Activated CD8-positive, alpha-beta memory T cell treated with anti-CD3 and anti-CD28 coated beads for 24 hours (primary cell): ENCODE measurements around the gene ANKS3.
"Not testable (repeated sequence)": the region's sequence is repeated elsewhere in the genome, so short reads cannot be mapped to it uniquely, and the experiment has no call there.

Experiments used
- DNase-seq: peaks from one replicate; pipeline ENCODE4 v3.0.0-alpha.2; 2020

ANKS3 gene

GRCh38 chr16:4754865-4755264, 20.8 kb upstream of the ANKS3 start:
- no peak for DNase-seq

DNA sequence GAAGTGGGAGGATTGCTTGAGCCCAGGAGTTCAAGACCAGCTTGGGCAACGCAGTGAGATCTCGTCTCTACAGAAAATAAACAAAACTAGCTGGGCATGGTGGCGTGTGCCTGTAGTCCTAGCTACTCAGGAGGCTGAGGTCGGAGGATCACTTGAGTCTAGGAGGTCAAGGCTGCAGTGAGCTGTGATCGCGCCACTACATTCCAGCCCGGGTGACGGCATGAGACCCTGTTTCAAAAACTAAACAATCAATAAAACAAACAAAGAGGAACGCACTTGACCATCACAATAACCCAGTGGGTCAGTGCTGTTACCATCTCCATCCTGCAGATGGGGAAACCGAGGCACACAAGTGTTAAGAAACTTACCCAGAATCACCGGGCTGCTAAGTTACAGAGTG, 19.2 kb upstream of the ANKS3 start:
- DNase-seq: no peak

- DNase-seq: no peak
Observed at GRCh38 chr16:4752351-4753100, 18.5 kb upstream of the ANKS3 start.

DNA sequence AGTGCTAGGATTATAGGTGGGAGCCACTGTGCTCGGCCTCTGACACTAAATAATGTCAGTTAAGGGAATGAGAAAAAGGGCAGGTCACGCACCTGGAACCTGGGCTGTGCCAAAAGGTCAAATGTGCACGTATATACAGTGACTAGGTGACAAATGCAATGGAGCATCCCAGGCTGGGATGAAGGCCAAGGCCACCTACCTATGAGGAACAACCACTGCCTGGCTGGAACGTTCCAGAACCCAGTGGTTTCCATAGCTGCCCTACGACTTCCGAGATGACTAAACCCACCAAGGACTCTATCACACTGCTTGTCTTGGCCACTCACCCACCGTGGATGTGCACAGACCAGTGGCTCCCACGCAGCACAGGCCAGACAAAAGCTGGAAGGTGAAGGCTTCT, 16.8 kb upstream of the ANKS3 start:
- no peak for DNase-seq

DNA sequence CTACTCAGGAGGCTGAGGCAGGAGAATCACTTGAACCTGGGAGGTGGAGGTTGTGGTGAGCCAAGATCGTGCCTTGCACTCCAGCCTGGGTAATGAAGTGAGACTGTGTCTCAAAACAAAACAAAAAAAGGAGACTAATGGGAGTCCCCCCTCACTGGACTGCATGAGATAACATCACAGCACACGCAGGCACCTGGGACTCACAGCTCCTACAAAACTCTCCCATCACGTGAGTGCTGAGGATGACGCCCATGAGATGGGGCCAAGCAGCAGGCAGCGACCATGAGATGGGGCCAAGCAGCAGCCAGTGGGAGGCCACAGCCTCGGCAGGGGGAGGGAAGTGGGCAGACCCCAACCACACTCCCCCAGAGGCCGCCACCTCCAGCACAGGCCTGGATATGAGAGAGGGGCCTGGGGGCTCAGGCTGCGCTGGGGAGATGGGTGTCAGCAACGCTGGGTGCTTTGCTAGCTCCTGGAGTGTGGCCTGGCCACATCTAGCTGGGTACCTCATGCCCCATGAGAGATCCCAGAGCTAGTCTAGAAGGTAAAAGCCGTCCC, 15.7 kb upstream of the ANKS3 start:
- no peak for DNase-seq

- DNase-seq: no peak
Observed at GRCh38 chr16:4748682-4749411, 14.8 kb upstream of the ANKS3 start.

DNA sequence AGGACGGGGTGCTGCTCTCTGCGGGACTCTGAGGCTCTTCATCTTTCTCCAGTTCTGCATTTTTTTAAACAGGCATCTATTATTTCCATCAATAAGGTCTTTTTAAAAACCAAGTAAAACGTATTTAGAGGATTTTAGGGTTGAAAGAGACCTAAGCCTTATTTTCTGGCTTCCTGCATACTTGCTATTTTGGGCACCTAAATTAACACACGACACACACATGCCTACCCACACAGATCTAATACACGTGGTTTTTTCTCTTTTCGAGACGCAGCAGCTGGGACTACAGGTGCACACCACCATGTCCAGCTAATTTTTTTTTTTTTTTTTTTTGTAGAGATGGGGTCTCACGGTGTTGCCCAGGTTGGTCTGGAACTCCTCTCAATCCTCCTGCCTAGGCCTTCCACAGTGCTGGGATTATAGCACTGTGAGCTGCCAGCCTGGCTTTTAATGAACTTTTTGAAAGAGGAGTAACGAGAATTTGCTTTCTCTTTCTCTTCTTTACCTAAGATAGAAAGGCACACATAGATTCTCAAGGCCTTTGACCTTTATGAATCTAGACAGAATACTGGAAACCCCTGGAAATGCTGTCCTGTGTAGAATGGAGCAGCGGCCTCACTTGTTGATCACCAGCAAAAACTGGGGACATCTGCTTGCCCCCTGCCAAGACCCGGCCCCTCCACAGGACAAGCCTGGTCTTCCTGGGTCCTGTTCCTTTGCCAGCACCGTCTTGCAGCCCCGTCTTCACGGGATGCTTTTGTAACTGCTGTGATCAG, 14.0 kb upstream of the ANKS3 start:
- DNase-seq: no peak

DNA sequence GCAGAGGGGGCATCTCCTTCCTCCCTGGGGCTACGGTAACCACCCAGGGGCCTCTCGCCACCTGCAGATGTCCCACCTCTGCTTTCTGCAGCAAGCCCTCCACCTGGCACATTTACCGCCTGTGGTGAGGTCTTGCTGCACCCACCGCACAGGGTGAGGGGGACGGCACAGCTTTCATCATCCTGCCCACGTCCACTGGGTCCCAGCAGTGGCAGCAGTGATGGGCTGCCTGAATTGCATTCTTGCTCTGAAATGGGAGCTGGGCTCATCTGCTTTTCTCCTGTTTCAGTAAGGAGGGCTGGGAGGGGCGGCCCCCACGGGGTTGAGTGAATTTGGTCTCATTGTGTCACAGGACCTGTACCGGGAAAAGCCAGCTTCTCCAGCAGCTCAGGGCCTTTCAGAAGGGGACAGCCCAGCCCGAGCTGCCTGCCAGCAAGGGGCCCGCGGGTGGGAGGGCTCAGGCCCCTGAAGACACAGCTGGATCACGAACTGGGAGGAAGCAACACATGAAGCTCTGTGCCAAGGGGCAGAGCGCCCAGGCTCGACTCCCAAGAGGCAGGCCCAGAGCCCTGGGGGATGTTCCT, 13.0 kb upstream of the ANKS3 start:
- DNase-seq: peak; percentile 64

DNA sequence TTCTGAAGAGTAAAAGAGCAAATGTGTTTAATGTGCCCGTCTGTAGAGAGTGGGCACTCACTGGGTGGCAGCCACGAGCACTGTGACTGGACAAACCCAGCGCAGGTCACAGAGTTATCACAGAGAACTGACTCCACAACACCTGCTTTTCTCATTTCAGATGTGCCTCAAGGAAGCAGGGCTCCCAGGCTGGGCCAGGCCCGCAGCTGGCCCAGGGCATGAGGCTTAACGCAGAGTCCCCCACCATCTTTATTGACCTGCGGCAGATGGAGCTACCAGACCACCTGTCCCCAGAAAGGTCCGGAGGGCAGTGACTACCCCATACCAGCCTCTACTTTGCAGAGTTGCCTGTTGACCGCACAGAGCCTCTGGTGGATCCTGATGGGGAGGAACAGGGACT, 12.1 kb upstream of the ANKS3 start:
- no peak for DNase-seq

DNA sequence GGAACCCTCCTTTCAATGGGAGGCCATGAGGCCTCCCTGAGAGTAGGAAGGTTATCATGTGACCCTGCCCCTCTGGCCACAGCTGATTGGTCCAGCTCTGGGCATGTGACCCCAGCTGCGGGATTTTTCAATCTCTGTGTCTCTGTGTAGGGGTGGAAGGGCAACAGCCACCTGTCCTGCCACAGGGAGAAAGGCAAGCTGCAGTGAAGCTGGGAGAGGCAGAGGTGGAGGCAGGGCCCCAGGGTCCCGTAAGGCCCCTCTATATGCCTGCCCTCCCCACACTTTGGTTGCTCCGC, 11.2 kb upstream of the ANKS3 start:
- no peak for DNase-seq

- no peak for DNase-seq
Observed at GRCh38 chr16:4744555-4745273, 10.6 kb upstream of the ANKS3 start.

DNA sequence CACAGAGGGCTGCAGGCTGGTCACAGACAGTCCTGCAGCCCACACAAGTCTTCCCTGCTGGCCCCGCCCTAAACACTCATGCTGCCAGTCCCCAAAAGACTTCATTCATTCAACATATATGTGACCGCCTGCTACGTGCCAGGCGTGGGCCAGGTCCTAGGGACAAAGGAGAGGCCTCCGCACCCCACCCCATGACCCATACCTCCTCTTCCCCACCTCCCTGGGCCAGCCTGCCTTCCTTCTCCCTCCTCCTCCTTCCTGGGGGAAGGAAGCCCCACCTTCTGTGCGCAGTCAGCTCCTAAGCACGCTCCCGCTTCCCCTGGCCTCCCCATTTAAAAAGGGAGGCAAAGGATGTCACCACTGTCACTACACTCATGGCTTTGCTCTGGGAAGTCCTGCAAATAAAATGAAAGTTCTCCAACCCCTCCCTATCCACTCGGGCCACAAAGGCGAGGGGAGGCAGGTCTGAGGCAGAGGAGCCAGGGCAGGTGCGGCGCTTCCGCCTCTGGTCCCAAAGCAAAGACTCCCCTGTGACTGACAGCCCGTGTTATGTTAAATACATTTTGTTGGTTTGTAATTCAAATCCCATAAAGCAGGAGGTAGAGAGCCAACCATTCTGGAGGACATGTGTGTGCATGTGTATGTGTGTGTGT, 9.3 kb upstream of the ANKS3 start:
- DNase-seq: no peak

DNA sequence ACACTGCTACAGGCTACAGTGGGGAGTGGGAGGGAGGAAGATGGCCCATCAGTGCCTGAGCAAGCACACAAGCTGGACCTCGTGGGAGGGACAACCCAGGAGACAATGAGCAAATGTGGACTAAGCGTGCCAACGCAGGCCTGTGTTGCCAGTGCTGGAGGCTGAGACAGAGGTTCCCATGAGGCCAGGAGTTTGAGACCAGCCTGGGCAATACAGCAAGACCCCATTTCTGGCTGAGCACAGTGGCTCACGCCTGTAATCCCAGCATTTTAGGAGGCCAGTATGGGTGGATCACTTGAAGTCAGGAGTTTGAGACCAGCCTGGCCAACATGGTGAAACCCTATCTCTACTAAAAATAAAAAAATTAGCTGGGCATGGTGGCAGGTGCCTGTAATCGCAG, 4.3 kb upstream of the ANKS3 start:
- DNase-seq: not testable (repeated sequence)

DNA sequence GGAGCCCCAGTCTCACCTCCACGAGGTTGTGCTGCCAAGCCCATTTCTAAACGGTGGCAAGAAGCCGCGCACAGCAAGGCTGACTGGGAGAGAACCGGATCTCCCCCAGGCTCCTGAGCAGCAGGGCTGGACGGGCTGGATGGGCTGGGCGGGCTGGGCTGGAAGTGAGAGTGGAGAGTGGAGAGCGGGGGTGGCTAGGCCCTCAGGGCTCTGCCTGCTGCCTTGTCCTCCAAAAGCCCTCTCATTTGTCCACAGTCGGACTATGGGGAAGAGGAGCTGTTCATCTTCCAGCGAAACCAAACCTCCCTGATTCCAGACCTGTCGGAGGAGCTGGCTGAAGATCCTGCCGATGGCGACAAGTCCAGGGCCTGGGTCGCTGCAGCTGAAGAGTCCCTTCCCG, 3.5 kb upstream of the ANKS3 start:
- DNase-seq: no peak

- DNase-seq: no peak
Observed at GRCh38 chr16:4736546-4736945, 2.5 kb upstream of the ANKS3 start.

- peak; percentile 96 for DNase-seq
Observed at GRCh38 chr16:4734730-4735535, 862 bp upstream of the ANKS3 start.

DNA sequence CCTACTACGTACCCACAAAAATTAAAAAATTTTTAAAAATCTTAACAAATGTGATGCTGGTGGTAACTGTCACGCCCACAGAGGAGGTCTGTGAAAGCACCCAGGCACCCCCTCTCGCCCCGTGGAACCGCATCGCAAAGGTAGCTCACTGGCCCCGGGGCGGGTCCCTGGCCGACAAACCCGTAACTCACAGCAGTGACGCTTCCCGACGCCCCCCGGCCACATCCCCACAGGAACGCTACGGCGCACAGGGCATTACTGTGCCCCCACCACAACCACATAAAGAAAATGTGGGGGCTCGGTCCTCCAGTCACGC, 366 bp downstream of the ANKS3 start:
- DNase-seq: no peak

GRCh38 chr16:4733211-4733742, 794 bp downstream of the ANKS3 start:
- DNase-seq: no peak

DNA sequence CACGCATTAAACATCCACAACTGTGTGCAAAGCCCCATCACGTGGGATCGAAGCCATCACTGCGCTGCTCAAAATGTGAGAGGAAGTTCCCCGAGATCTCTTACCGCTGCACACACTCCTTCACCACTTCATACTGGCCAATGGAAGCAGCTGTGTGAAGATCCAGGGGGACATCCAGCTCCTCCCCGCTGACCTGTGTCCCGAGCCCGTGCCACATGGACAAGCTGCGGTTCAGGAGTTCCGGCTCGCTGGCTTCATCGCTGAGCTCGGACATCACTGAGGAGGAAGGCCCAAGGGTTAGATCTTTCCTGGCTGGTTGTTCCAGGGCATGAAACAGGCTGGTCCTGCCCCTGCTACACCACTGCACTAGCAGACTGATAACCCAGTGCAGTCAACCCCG, 4.2 kb downstream of the ANKS3 start:
- no peak for DNase-seq

- DNase-seq: no peak
Observed at GRCh38 chr16:4728676-4729075, 5.4 kb downstream of the ANKS3 start.

DNA sequence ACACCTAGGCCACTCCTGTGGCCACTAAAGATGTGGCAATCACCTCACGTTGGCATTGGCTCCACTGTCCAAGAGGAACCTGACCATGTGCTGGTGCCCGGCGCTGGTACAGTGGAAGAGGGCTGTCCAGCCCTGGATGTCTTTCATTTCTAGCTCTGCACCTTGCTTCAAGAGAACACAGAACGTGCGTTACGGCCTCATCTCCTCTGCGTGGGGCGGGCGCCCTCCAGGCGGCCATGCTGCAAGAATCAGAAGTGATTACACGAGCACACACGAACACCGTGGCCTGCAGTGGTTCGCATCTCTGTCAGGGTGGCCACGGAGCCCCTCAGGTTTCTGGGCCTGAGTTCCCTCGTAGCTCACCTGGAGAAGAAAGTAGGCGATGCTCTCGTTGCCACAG, 7.5 kb downstream of the ANKS3 start:
- no peak for DNase-seq
